Gastroesophageal sphincter (tissue), 3 donors: ENCODE data around the gene ANHX.

Source experiments
- EP300 ChIP-seq: sonication (generic); formaldehyde crosslinking; IDR thresholded peaks from one replicate; pipeline ENCODE4 v1.6.1; 2017; ENCODE audit warnings: antibody characterized with exemption, mild to moderate bottlenecking
- POLR2A ChIP-seq, 2 donors: fragments of 450-650 bp; IDR thresholded peaks; one replicate each; pipeline ENCODE4 v1.6.1; 2017; ENCODE audit warnings: antibody characterized with exemption in 2 of 2, mild to moderate bottlenecking in 2 of 2, moderate library complexity in 1 of 2
- POLR2AphosphoS5 ChIP-seq: sonication (generic); formaldehyde crosslinking; IDR thresholded peaks from one replicate; pipeline ENCODE4 v1.6.1; 2017; ENCODE audit warnings: antibody characterized with exemption
- TF ChIP-seq, protein P1 (sequence below), 4 experiments: fragments of 200-600 bp in 2 of 4; fragments of 450-650 bp in 2 of 4; sonication (generic) in 1 of 4; IDR thresholded peaks; one replicate each; pipeline ENCODE4 v1.5.1; 2017 to 2019; ENCODE audit warnings: antibody characterized with exemption in 4 of 4, mild to moderate bottlenecking in 2 of 4, moderate library complexity in 2 of 4

DNA sequence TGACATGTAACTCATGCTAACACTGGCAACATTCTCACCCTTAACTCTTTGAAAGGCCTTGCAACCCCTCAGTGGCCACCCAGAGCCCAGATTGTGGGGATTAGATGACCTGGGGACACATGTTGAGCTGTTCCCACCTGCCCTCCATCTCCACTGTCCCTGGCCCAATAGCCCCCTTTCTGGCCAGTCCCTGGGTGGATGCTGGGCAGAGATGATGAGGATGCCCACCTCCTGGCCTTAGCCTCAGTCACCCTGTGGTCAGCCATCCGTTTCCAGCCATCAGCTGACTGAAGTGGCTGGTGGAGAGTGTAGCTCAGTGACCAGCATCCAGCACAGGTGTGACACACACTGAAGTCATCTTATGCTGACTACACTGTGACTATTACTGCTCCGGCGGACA is 4.7 kb downstream of the ANHX start:
- TF ChIP-seq POLR2A (IDR thresholded peaks at IDR 0.05), result no peak
- TF ChIP-seq, protein P1, sequence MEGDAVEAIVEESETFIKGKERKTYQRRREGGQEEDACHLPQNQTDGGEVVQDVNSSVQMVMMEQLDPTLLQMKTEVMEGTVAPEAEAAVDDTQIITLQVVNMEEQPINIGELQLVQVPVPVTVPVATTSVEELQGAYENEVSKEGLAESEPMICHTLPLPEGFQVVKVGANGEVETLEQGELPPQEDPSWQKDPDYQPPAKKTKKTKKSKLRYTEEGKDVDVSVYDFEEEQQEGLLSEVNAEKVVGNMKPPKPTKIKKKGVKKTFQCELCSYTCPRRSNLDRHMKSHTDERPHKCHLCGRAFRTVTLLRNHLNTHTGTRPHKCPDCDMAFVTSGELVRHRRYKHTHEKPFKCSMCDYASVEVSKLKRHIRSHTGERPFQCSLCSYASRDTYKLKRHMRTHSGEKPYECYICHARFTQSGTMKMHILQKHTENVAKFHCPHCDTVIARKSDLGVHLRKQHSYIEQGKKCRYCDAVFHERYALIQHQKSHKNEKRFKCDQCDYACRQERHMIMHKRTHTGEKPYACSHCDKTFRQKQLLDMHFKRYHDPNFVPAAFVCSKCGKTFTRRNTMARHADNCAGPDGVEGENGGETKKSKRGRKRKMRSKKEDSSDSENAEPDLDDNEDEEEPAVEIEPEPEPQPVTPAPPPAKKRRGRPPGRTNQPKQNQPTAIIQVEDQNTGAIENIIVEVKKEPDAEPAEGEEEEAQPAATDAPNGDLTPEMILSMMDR (IDR thresholded peaks at IDR 0.05), result no peak
- TF ChIP-seq POLR2AphosphoS5, result no peak
- TF ChIP-seq EP300, result no peak
